ENCODE measurements around the gene UST.

DNA sequence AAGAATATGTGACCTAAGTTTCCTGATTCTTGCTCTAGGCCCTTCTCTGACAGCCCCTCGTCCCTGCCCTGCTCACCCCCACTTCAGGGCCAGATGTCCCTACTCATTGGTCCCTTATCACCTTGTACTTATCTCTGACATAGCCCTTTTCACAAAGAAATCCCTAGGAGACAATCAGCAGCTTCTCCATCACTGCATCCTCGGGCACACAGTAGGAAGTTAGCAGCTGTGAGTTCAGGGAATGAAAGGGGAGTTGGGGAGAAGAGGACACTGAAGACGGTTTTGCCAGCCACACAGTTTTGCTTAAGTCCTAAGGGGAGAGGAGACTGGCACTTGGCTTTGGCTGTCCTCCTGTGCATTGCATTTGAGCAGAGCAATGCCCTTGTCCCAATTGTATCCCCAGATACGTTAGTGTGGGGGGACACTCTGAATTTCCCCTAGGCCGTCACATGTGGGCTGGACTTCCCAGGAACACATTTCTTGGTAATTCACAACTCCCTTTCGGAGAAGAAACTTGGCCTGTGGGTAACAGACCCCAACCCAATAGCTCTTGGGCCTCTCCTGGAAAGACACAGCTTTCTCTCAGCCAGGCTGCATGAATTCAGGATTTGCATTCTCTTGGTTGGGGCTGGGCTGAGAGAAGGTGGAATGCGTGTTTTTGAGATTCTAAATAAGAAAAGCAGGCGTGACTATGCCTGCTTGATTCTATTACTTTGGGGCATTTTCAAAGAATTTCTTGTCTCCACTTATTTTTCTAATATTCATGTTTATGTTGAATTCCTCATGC is 177.6 kb downstream of the UST start:
- TF ChIP-seq, protein P1, sequence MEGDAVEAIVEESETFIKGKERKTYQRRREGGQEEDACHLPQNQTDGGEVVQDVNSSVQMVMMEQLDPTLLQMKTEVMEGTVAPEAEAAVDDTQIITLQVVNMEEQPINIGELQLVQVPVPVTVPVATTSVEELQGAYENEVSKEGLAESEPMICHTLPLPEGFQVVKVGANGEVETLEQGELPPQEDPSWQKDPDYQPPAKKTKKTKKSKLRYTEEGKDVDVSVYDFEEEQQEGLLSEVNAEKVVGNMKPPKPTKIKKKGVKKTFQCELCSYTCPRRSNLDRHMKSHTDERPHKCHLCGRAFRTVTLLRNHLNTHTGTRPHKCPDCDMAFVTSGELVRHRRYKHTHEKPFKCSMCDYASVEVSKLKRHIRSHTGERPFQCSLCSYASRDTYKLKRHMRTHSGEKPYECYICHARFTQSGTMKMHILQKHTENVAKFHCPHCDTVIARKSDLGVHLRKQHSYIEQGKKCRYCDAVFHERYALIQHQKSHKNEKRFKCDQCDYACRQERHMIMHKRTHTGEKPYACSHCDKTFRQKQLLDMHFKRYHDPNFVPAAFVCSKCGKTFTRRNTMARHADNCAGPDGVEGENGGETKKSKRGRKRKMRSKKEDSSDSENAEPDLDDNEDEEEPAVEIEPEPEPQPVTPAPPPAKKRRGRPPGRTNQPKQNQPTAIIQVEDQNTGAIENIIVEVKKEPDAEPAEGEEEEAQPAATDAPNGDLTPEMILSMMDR (conservative IDR thresholded peaks at IDR 0.05): no peak
- no peak for TF ChIP-seq ZFX (IDR thresholded peaks at IDR 0.05)

Measured in C4-2B (cell line).